ENCODE data around the gene MED7. TPM values are rescaled to one million over a fixed set of nuclear protein-coding genes. Genes with fewer than 3 reads are reported as not detected.

Gene MED7
- total RNA-seq, 1 donor from 2014 or later, result 9.5 TPM

- Mint-ChIP-seq H3K27ac (ENCODE audit: unreplicated experiment) (no peak within 1 kb of the TSS), H3K4me3 (ENCODE audit: unreplicated experiment) (no peak within 1 kb of the TSS), H3K36me3 (ENCODE audit: low read depth, unreplicated experiment) (no peaks in the 10 kb centered on the region), H3K27me3 (ENCODE audit: unreplicated experiment) (peaks cover 2% of the 10 kb centered on the region), H3K4me1 (ENCODE audit: unreplicated experiment) (peaks cover 9% of the 10 kb centered on the region), H3K9me3 (ENCODE audit: unreplicated experiment) (no peaks in the 10 kb centered on the region)
- no peak for DNase-seq (ENCODE audit: low spot score)
- no peak for TF ChIP-seq CTCF (IDR thresholded peaks at IDR 0.05; ENCODE audit: unreplicated experiment)
Measured at GRCh38 chr5:157108976-157109375, 33.7 kb downstream of the MED7 start, which contains the start of gene HAVCR2. TSS of gene HAVCR2 (minus strand) at chr5:157109044. CDS start at chr5:157108983, 61 bp downstream.

- Mint-ChIP-seq H3K4me3 (ENCODE audit: unreplicated experiment) (no peak overlapping the region), H3K36me3 (ENCODE audit: low read depth, unreplicated experiment) (no peaks in the 10 kb centered on the region), H3K9me3 (ENCODE audit: unreplicated experiment) (no peaks in the 10 kb centered on the region), H3K4me1 (ENCODE audit: unreplicated experiment) (peaks cover 9% of the 10 kb centered on the region), H3K27ac (ENCODE audit: unreplicated experiment) (no peak overlapping the region), H3K27me3 (ENCODE audit: unreplicated experiment) (peaks cover 2% of the 10 kb centered on the region)
- no peak for DNase-seq (ENCODE audit: low spot score)
- TF ChIP-seq CTCF (IDR thresholded peaks at IDR 0.05; ENCODE audit: unreplicated experiment), result no peak
Measured at GRCh38 chr5:157107508-157107907, 35.2 kb downstream of the MED7 start.

- no peaks in the 10 kb centered on the region for H3K9me3 Mint-ChIP-seq (ENCODE audit: unreplicated experiment)
- no peak overlapping the region for H3K4me3 Mint-ChIP-seq (ENCODE audit: unreplicated experiment)
- H3K4me1 Mint-ChIP-seq (ENCODE audit: unreplicated experiment), result peaks cover 9% of the 10 kb centered on the region
- TF ChIP-seq CTCF (IDR thresholded peaks at IDR 0.05; ENCODE audit: unreplicated experiment), result no peak
- H3K36me3 Mint-ChIP-seq (ENCODE audit: low read depth, unreplicated experiment), result no peaks in the 10 kb centered on the region
- no peak for DNase-seq (ENCODE audit: low spot score)
- H3K27ac Mint-ChIP-seq (ENCODE audit: unreplicated experiment), result no peak overlapping the region
- peaks cover 2% of the 10 kb centered on the region for H3K27me3 Mint-ChIP-seq (ENCODE audit: unreplicated experiment)
Measured at GRCh38 chr5:157106630-157107461, 35.8 kb downstream of the MED7 start.

- no peaks in the 10 kb centered on the region for H3K36me3 Mint-ChIP-seq (ENCODE audit: low read depth, unreplicated experiment)
- no peaks in the 10 kb centered on the region for H3K9me3 Mint-ChIP-seq (ENCODE audit: unreplicated experiment)
- H3K4me1 Mint-ChIP-seq (ENCODE audit: unreplicated experiment), result no peaks in the 10 kb centered on the region
- no peaks in the 10 kb centered on the region for H3K27me3 Mint-ChIP-seq (ENCODE audit: unreplicated experiment)
- no peak overlapping the region for H3K4me3 Mint-ChIP-seq (ENCODE audit: unreplicated experiment)
- no peak for TF ChIP-seq CTCF (IDR thresholded peaks at IDR 0.05; ENCODE audit: unreplicated experiment)
- DNase-seq (ENCODE audit: low spot score), result no peak
- H3K27ac Mint-ChIP-seq (ENCODE audit: unreplicated experiment), result no peak overlapping the region
Measured at GRCh38 chr5:157100140-157100679, 42.5 kb downstream of the MED7 start.

Measured in endothelial cell (in vitro differentiated cells).